IMR-90 (cell line): Measurements from ENCODE around the gene SLC9A9.

ENCODE experiments used
- CTCF ChIP-seq: conservative IDR thresholded peaks from 2 replicates; pipeline ENCODE4 v1.5.1; 2012; ENCODE audit warnings: mild to moderate bottlenecking, low read depth, low read length, improper control_type of control experiment
- FOS ChIP-seq: fragments of 150-350 bp; IDR thresholded peaks from 2 replicates; pipeline ENCODE4 v1.6.1; 2016; ENCODE audit warnings: low read depth, low read length
- POLR2A ChIP-seq: IDR thresholded peaks from 2 replicates; pipeline ENCODE4 v1.6.1; 2012; ENCODE audit warnings: mild to moderate bottlenecking, low read depth, low read length
- RAD21 ChIP-seq: IDR thresholded peaks from 2 replicates; pipeline ENCODE4 v1.6.1; 2012; ENCODE audit warnings: low read length, improper control_type of control experiment
- RFX5 ChIP-seq: IDR thresholded peaks from 2 replicates; pipeline ENCODE4 v1.8.0; 2012; ENCODE audit warnings: low read depth, mild to moderate bottlenecking, low read length, moderate library complexity
- USF2 ChIP-seq: fragments of 150-350 bp; IDR thresholded peaks from 2 replicates; pipeline ENCODE4 v1.6.1; 2017; ENCODE audit warnings: mild to moderate bottlenecking, antibody characterized with exemption, low read length, low read depth

- TF ChIP-seq CTCF: no peak
- no peak for TF ChIP-seq POLR2A
- TF ChIP-seq RFX5: no peak
- TF ChIP-seq USF2: no peak
- TF ChIP-seq RAD21: no peak
- no peak for TF ChIP-seq FOS
These were observed 363.3 kb downstream of the SLC9A9 start for GRCh38 chr3:143484846-143485512.
